ENCODE measurements around the gene TTC7B.
"Not testable (repeated sequence)": the region's sequence is repeated elsewhere in the genome, so short reads cannot be mapped to it uniquely, and the experiment has no call there.

The TTC7B gene

DNA sequence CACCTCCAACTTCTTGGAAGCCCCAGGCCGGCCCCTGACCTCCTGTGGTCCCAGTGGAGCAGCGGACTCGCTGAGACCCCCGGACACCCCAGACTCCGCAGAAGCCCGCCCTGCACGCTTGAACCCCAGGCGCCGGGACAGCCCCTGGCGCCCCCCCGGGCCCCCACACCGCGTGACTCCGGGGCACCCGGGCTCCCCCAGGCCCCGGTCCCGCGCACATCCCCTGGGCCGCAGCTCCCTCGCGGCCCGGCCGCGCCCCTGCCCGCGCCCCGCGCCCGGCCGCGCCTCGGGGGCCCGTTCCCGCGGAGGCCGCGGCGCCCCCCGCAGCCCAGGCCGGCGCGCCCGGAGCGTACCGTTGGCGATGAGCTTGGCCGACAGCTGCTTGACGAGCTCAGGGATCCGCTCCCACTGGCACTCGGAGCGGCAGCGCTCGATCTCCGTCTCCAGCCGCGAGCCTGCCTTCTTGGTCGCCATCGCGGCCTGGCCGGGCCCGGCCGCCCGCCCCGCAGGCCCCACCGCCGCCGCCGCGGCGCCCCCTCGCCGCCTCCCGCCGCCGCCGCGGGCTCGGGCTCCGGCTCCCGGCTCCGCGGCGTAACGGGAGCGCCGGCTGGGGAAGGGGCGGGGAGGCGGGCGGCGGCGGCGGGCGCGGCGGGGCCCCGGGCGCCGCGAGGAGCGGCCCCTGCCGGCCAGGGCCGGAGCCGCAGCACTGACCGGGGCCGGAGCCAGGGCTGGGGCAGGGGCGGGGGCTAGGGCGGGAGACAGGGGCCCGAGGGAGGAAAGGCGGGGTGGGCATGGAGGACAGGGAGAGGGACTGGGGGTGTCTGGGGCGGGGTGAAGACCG, at the start of gene TTC7B:
TTC7B (minus strand) TSS at position 609 of the 841 bp plus-strand sequence; CDS start at position 474, 135 bp downstream.
- peak in 29 of 42 donors; percentile 26 to 74 (median 57) for DNase-seq
- intact Hi-C loops (cut with DNase I), result no loop called here

- no peak for DNase-seq
- intact Hi-C loops (cut with DNase I), result no loop called here
These were observed 48.5 kb upstream of the TTC7B start for GRCh38 chr14:90864741-90865140.

- DNase-seq, result no peak
- intact Hi-C loops (cut with DNase I), result no loop called here
These were observed 42.3 kb upstream of the TTC7B start for GRCh38 chr14:90858511-90858910.

DNA sequence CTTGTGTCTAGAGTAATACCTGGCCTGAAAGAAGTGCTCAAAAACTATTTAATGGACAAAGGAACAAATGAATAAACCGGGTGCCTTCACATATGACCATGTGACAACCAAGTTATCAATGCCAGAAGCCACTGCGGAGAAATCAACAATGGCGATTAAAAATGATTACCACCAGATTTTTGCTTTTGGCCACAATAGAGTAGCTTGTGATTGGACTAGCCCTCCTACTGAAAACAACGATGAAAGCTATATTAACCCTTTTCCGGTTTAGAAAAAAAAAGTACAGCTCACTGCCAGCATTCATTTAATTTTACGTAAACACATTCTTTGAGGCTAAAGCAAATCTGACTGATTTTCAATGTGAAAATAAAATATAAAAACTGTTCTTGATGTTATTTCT, 41.6 kb upstream of the TTC7B start:
- no peak for DNase-seq
- intact Hi-C loops (cut with DNase I), result no loop called here

- DNase-seq; intact Hi-C loops (cut with DNase I): not testable (repeated sequence)
These were observed 39.9 kb upstream of the TTC7B start for GRCh38 chr14:90856115-90856514.

- no peak for DNase-seq
- intact Hi-C loops (cut with DNase I), result no loop called here
These were observed 36.9 kb upstream of the TTC7B start for GRCh38 chr14:90853116-90853515.

- intact Hi-C loops (cut with DNase I), result no loop called here
- DNase-seq, result peak in 8 of 42 donors; percentile 26 to 66 (median 40)
These were observed 35.3 kb upstream of the TTC7B start for GRCh38 chr14:90851327-90852036.

DNA sequence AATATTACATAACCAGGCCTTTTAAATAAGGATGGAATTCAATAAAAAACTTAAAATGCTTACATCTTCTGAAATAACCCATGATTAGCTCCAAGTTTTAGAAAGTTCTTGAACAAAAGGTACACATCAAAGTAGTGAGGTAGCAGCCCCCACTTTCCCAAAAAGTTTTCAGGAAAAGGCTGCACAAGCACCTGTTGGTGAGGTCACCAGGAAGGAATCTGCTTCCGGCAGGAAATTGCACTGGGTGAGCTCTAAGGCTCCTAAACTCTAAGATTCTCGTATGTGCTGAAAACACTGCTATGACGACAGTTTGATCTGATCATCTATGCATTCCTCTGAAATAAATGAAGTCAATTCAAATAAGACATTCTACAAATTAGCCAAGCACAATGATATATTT, 34.3 kb upstream of the TTC7B start:
- DNase-seq, result no peak
- intact Hi-C loops (cut with DNase I), result no loop called here

- intact Hi-C loops (cut with DNase I), result no loop called here
- peak in 1 of 42 donors; percentile 18 for DNase-seq
These were observed 33.7 kb upstream of the TTC7B start for GRCh38 chr14:90849787-90850444.

DNA sequence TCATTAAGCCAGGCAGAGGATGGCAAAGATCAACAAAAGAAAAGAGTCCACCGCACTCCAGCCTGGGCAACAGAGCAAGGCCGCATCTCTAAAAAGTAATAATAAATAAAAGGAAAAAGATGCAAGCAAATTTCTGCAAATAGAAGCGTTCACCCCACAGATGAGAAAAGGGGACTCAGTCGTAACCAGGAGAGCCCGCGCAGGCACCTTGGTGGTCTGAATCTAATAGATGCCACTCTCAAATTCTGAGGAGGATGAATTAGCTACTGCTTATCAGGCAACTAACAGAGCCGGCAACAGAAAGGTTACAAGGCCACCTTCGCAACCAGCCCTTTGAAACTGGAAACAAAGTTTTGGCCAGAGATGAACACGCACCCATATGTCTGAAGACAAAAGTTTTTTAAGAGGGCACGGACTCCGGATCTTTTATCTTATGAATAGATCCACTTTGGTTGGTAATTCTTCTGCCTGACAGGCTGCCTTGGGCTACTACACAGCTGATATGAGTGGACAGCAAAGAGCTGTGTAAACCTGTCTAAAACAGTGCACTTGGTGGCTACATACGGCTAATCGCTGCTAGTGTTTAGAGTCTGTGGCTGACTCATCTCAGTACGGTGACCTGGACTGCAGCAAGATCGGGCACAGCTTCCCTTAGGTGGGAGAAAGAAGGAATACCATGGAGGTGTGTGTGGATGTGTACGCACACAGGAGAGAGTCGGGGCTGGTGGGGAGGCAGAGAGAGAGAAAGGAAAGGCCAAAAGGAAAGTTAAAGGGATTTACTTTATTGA, 32.9 kb upstream of the TTC7B start:
- intact Hi-C loops (cut with DNase I), result no loop called here

DNA sequence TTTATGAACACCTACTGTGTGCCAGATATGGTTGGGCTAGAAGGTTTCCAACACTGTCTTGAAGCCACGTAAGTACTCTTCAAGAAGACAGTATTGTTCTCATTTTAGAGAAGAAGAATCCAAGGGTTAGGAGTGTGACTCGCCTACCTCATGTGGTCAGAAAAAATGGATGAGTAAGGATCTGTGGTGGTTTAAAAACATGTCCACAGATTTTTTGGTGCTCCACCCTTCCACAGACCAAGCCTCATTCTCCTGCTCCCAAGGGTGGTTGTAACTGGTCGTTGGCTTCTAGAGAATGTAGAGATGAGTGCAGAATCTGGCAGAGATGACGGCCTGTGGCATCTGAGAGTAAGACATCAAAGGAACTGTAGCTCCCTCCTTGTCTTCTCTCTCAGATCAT, 30.3 kb upstream of the TTC7B start:
- intact Hi-C loops (cut with DNase I), result no loop called here
- no peak for DNase-seq

More for the DNA sequence above, 32.9 kb upstream of the TTC7B start:
- no peak for DNase-seq

- intact Hi-C loops (cut with DNase I), result no loop called here
- peak in 1 of 42 donors; percentile 17 for DNase-seq
These were observed 28.1 kb upstream of the TTC7B start for GRCh38 chr14:90844321-90844720.

GRCh38 chr14:90842726-90843125, 26.5 kb upstream of the TTC7B start:
- DNase-seq, result peak in 20 of 42 donors; percentile 18 to 67 (median 34)
- intact Hi-C loops (cut with DNase I), result no loop called here

DNA sequence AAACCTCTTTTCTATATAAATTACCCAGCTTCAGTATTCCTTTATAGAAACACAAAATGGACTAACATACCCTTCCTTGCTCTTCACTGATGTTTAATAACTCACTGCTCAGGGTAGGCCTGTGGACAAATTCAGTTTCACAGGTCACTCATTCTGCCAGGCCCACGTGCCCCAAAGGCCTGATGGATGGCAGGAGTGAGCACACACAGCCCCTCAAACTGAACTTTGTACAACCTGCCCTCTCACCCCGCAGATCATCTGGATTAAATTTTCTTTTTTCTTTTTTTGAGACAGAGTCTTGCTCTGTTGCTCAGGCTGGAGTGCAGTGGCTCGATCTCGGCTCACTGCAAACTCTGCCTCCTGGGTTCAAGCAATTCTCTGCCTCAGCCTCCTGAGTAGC, 24.4 kb upstream of the TTC7B start:
- DNase-seq, result peak in 2 of 42 donors; percentile 3 to 13
- intact Hi-C loops (cut with DNase I), result not testable (repeated sequence)

- intact Hi-C loops (cut with DNase I), result no loop called here
- peak in 4 of 42 donors; percentile 9 to 40 (median 32) for DNase-seq
These were observed 23.6 kb upstream of the TTC7B start for GRCh38 chr14:90839889-90840266.

DNA sequence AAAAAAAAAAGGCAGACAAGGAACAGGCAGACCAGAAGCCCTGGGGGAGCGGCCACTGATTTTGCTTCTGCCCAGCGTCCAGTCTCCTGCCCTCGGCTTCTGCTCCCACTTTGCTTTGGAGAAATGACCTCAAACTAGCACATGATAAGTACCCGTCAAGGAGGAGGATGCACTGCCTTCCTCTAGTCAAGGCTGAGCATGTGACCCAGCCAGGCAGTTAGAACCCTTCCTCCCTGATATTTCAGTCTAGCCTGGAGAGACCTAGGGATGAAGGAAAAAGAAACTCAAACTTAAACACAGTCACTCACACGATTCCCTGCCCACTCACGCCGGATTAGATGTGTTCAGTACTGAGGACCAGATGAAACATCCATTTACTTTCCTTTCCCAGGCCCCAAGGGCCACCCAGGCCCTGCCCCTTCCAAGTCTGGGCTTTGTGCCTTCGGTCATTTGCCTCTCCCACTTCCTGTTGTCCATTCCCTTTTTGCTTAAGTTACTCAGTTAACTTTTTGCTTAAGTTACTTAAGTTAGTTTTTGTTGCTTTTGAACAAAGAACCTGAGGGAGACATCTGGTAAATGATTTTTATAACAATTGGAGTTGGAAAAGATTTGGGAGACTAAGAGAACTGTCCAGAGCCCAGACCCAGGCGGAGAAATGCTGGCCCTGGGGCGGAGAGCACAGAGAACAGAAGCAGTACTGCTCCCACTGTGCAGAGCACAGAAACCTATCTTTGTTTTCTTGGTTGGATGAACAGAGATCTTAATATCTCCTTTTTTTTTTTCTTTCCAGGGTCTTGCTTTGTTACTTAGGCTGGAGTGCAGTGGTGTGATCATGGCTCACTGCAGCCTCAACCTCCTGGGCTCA, 23.0 kb upstream of the TTC7B start:
- intact Hi-C loops (cut with DNase I), result no loop called here
- DNase-seq, result peak in 6 of 42 donors; percentile 14 to 48 (median 28)

GRCh38 chr14:90838531-90838930, 22.3 kb upstream of the TTC7B start:
- peak in 5 of 42 donors; percentile 3 to 32 (median 14) for DNase-seq
- intact Hi-C loops (cut with DNase I), result not testable (repeated sequence)

- intact Hi-C loops (cut with DNase I), result no loop called here
- DNase-seq, result peak in 2 of 42 donors; percentile 5 to 11
These were observed 21.1 kb upstream of the TTC7B start for GRCh38 chr14:90837355-90837754.

Measured in head of caudate nucleus (tissue), 42 donors.